Measurements from ENCODE around the gene BRINP2. TPM values are rescaled to one million over a fixed set of nuclear protein-coding genes. Genes with fewer than 3 reads are reported as not detected.

The BRINP2 gene
- total and polyA plus RNA-seq, 3 experiments from 2014 or later: not detected

- no peak for DNase-seq
- H3K4me1 ChIP-seq (ENCODE audit: insufficient read depth, low read length): no peaks in the 10 kb centered on the region
- Mint-ChIP-seq H3K4me3 (no peak overlapping the region), H3K27me3 (no peaks in the 10 kb centered on the region), H3K27ac (no peak overlapping the region), H3K9me3 (peaks cover 0 to 6% (median 0%) of the 10 kb centered on the region in 5 donors), H3K36me3 (no peaks in the 10 kb centered on the region), H3K4me1 (no peaks in the 10 kb centered on the region)
- no peaks in the 10 kb centered on the region for H3K9me3 ChIP-seq (ENCODE audit: low read length)
- no peaks in the 10 kb centered on the region for H3K36me3 ChIP-seq (ENCODE audit: insufficient read depth, low read length)
- ChIA-PET CTCF (no interaction called here), POLR2A (no interaction called here)
- no peak overlapping the region for H3K4me3 ChIP-seq (ENCODE audit: low read length)
- H3K27me3 ChIP-seq (ENCODE audit: insufficient read depth, low read length, poor library complexity, severe bottlenecking): no peaks in the 10 kb centered on the region
- no peak overlapping the region for H3K27ac ChIP-seq (ENCODE audit: low read depth, low read length)
These were observed 24.3 kb upstream of the BRINP2 start for GRCh38 chr1:177146499-177146898.

- CTCF ChIA-PET: no interaction called here
- Histone ChIP-seq H3K27ac (ENCODE audit: low read depth, low read length) (no peak overlapping the region), H3K4me1 (ENCODE audit: insufficient read depth, low read length) (no peaks in the 10 kb centered on the region), H3K27me3 (ENCODE audit: insufficient read depth, low read length, poor library complexity, severe bottlenecking) (no peaks in the 10 kb centered on the region), H3K4me3 (ENCODE audit: low read length) (no peak overlapping the region), H3K9me3 (ENCODE audit: low read length) (no peaks in the 10 kb centered on the region), H3K36me3 (ENCODE audit: insufficient read depth, low read length) (no peaks in the 10 kb centered on the region)
- Mint-ChIP-seq H3K4me3 (no peak overlapping the region), H3K36me3 (peaks cover 0 to 1% (median 0%) of the 10 kb centered on the region in 3 donors), H3K27me3 (peaks cover 7 to 15% of the 10 kb centered on the region in 2 donors), H3K4me1 (no peaks in the 10 kb centered on the region), H3K9me3 (peaks cover 0 to 10% (median 5%) of the 10 kb centered on the region in 5 donors), H3K27ac (no peak overlapping the region)
- POLR2A ChIA-PET: no interaction called here
- no peak for DNase-seq
These were observed 8.5 kb upstream of the BRINP2 start for GRCh38 chr1:177162243-177162642.

GRCh38 chr1:177163844-177164379 lies 6.8 kb upstream of the BRINP2 start:
- H3K4me1 Mint-ChIP-seq: no peaks in the 10 kb centered on the region
- CTCF ChIA-PET: no interaction called here
- peaks cover 0 to 10% (median 5%) of the 10 kb centered on the region in 5 donors for H3K9me3 Mint-ChIP-seq
- Histone ChIP-seq H3K27me3 (ENCODE audit: insufficient read depth, low read length, poor library complexity, severe bottlenecking) (no peaks in the 10 kb centered on the region), H3K4me3 (ENCODE audit: low read length) (no peak overlapping the region), H3K27ac (ENCODE audit: low read depth, low read length) (no peak overlapping the region), H3K4me1 (ENCODE audit: insufficient read depth, low read length) (no peaks in the 10 kb centered on the region), H3K36me3 (ENCODE audit: insufficient read depth, low read length) (no peaks in the 10 kb centered on the region), H3K9me3 (ENCODE audit: low read length) (no peaks in the 10 kb centered on the region)
- DNase-seq: no peak
- H3K36me3 Mint-ChIP-seq: peaks cover 0 to 1% (median 0%) of the 10 kb centered on the region in 3 donors
- POLR2A ChIA-PET: no interaction called here
- no peak overlapping the region for H3K4me3 Mint-ChIP-seq
- peaks cover 7 to 15% of the 10 kb centered on the region in 2 donors for H3K27me3 Mint-ChIP-seq
- no peak overlapping the region for H3K27ac Mint-ChIP-seq

GRCh38 chr1:177164380-177165068 lies 6.2 kb upstream of the BRINP2 start, which contains the start of gene ASTN1:
Gene ASTN1, minus strand, starts transcription at chr1:177164712. Its CDS starts 36 bp downstream, at chr1:177164676.
- Histone ChIP-seq H3K27ac (ENCODE audit: low read depth, low read length) (no peak within 1 kb of the TSS), H3K9me3 (ENCODE audit: low read length) (no peaks in the 10 kb centered on the region), H3K27me3 (ENCODE audit: insufficient read depth, low read length, poor library complexity, severe bottlenecking) (no peaks in the 10 kb centered on the region), H3K36me3 (ENCODE audit: insufficient read depth, low read length) (no peaks in the 10 kb centered on the region), H3K4me1 (ENCODE audit: insufficient read depth, low read length) (no peaks in the 10 kb centered on the region), H3K4me3 (ENCODE audit: low read length) (no peak within 1 kb of the TSS)
- peaks cover 0 to 10% (median 5%) of the 10 kb centered on the region in 5 donors for H3K9me3 Mint-ChIP-seq
- DNase-seq: no peak
- H3K27me3 Mint-ChIP-seq: peaks cover 7 to 15% of the 10 kb centered on the region in 2 donors
- H3K27ac Mint-ChIP-seq: no peak within 1 kb of the TSS
- ChIA-PET CTCF (no interaction called here), POLR2A (no interaction called here)
- no peak within 1 kb of the TSS for H3K4me3 Mint-ChIP-seq
- no peaks in the 10 kb centered on the region for H3K4me1 Mint-ChIP-seq
- peaks cover 0 to 1% (median 0%) of the 10 kb centered on the region in 3 donors for H3K36me3 Mint-ChIP-seq

- Mint-ChIP-seq H3K9me3 (peaks cover 0 to 10% (median 5%) of the 10 kb centered on the region in 5 donors), H3K27ac (no peak overlapping the region), H3K4me1 (no peaks in the 10 kb centered on the region), H3K36me3 (peaks cover 0 to 1% (median 0%) of the 10 kb centered on the region in 3 donors), H3K27me3 (peaks cover 7 to 15% of the 10 kb centered on the region in 2 donors), H3K4me3 (no peak overlapping the region)
- POLR2A ChIA-PET: no interaction called here
- Histone ChIP-seq H3K27me3 (ENCODE audit: insufficient read depth, low read length, poor library complexity, severe bottlenecking) (no peaks in the 10 kb centered on the region), H3K36me3 (ENCODE audit: insufficient read depth, low read length) (no peaks in the 10 kb centered on the region), H3K4me3 (ENCODE audit: low read length) (no peak overlapping the region), H3K4me1 (ENCODE audit: insufficient read depth, low read length) (no peaks in the 10 kb centered on the region), H3K9me3 (ENCODE audit: low read length) (no peaks in the 10 kb centered on the region), H3K27ac (ENCODE audit: low read depth, low read length) (no peak overlapping the region)
- CTCF ChIA-PET: no interaction called here
- DNase-seq: no peak
These were observed 5.7 kb upstream of the BRINP2 start for GRCh38 chr1:177165069-177165439.

GRCh38 chr1:177171536-177172123 lies 872 bp downstream of the BRINP2 start:
- H3K4me3 Mint-ChIP-seq: no peak overlapping the region
- Histone ChIP-seq H3K4me1 (ENCODE audit: insufficient read depth, low read length) (no peaks in the 10 kb centered on the region), H3K9me3 (ENCODE audit: low read length) (no peaks in the 10 kb centered on the region), H3K36me3 (ENCODE audit: insufficient read depth, low read length) (no peaks in the 10 kb centered on the region), H3K27ac (ENCODE audit: low read depth, low read length) (no peak overlapping the region), H3K27me3 (ENCODE audit: insufficient read depth, low read length, poor library complexity, severe bottlenecking) (no peaks in the 10 kb centered on the region), H3K4me3 (ENCODE audit: low read length) (no peak overlapping the region)
- CTCF ChIA-PET: no interaction called here
- no peak overlapping the region for H3K27ac Mint-ChIP-seq
- no peak for DNase-seq
- peaks cover 0 to 13% of the 10 kb centered on the region in 2 donors for H3K27me3 Mint-ChIP-seq
- H3K36me3 Mint-ChIP-seq: no peaks in the 10 kb centered on the region
- H3K4me1 Mint-ChIP-seq: no peaks in the 10 kb centered on the region
- peaks cover 0 to 9% (median 2%) of the 10 kb centered on the region in 5 donors for H3K9me3 Mint-ChIP-seq
- POLR2A ChIA-PET: no interaction called here

- Histone ChIP-seq H3K4me1 (ENCODE audit: insufficient read depth, low read length) (no peaks in the 10 kb centered on the region), H3K27me3 (ENCODE audit: insufficient read depth, low read length, poor library complexity, severe bottlenecking) (no peaks in the 10 kb centered on the region), H3K9me3 (ENCODE audit: low read length) (no peaks in the 10 kb centered on the region), H3K36me3 (ENCODE audit: insufficient read depth, low read length) (no peaks in the 10 kb centered on the region), H3K4me3 (ENCODE audit: low read length) (no peak overlapping the region), H3K27ac (ENCODE audit: low read depth, low read length) (no peak overlapping the region)
- H3K36me3 Mint-ChIP-seq: no peaks in the 10 kb centered on the region
- DNase-seq: no peak
- no peak overlapping the region for H3K27ac Mint-ChIP-seq
- no peaks in the 10 kb centered on the region for H3K4me1 Mint-ChIP-seq
- H3K9me3 Mint-ChIP-seq: peaks cover 0 to 12% (median 2%) of the 10 kb centered on the region in 5 donors
- ChIA-PET CTCF (no interaction called here), POLR2A (no interaction called here)
- H3K4me3 Mint-ChIP-seq: no peak overlapping the region
- H3K27me3 Mint-ChIP-seq: peaks cover 0 to 13% of the 10 kb centered on the region in 2 donors
These were observed 1.5 kb downstream of the BRINP2 start for GRCh38 chr1:177172272-177172671.

- no peak overlapping the region for H3K4me3 Mint-ChIP-seq
- ChIA-PET POLR2A (no interaction called here), CTCF (no interaction called here)
- no peak for DNase-seq
- Histone ChIP-seq H3K4me1 (ENCODE audit: insufficient read depth, low read length) (no peaks in the 10 kb centered on the region), H3K9me3 (ENCODE audit: low read length) (no peaks in the 10 kb centered on the region), H3K27me3 (ENCODE audit: insufficient read depth, low read length, poor library complexity, severe bottlenecking) (no peaks in the 10 kb centered on the region), H3K27ac (ENCODE audit: low read depth, low read length) (no peak overlapping the region), H3K4me3 (ENCODE audit: low read length) (no peak overlapping the region), H3K36me3 (ENCODE audit: insufficient read depth, low read length) (no peaks in the 10 kb centered on the region)
- H3K27ac Mint-ChIP-seq: no peak overlapping the region
- H3K36me3 Mint-ChIP-seq: no peaks in the 10 kb centered on the region
- H3K27me3 Mint-ChIP-seq: peaks cover 0 to 13% of the 10 kb centered on the region in 2 donors
- peaks cover 0 to 12% (median 2%) of the 10 kb centered on the region in 5 donors for H3K9me3 Mint-ChIP-seq
- no peaks in the 10 kb centered on the region for H3K4me1 Mint-ChIP-seq
These were observed 2.1 kb downstream of the BRINP2 start for GRCh38 chr1:177172866-177173265.
